Panc1 (cell line): ENCODE results near the gene TLCD1. TPM values are rescaled to one million over a fixed set of nuclear protein-coding genes. Genes with fewer than 3 reads are reported as not detected.

Experiments used
- ATAC-seq: fragments of 200-7000 bp; cut with Tn5 transposase; 2 replicates; pipeline ENCODE4 v1.9.1; 2020; ENCODE audit warnings: mild to moderate bottlenecking, moderate library complexity
- BruUV-seq: library from RNA; stranded (reverse); fragments of 400-500 nt; replicated peaks from 2 replicates; lab custom pipeline; 2021; lab: Mats Ljungman, UMichigan
- CTCF ChIA-PET: fragments of 300-600 bp; sonication (Branson Sonifier 250); formaldehyde crosslinking; loops from one replicate; lab custom pipeline; 2022; ENCODE audit warnings: antibody characterized with exemption; lab: Charles Lee
- POLR2A ChIA-PET: fragments of 300-600 bp; sonication (Branson Sonifier 250); formaldehyde crosslinking; loops from one replicate; lab custom pipeline; 2022; ENCODE audit warnings: antibody characterized with exemption; lab: Charles Lee
- DNase-seq: peaks from one replicate; pipeline ENCODE4 v3.0.0-alpha.2; 2010; ENCODE audit warnings: low read depth, low spot score
- H3K27ac ChIP-seq: 2 replicates; pipeline ENCODE4 v1.5.1; 2011; ENCODE audit warnings: mild to moderate bottlenecking, low read length, inconsistent platforms
- H3K27me3 ChIP-seq: fragments of 200-500 bp; sonication (Bioruptor generic); 2 replicates; pipeline ENCODE4 v1.6.0; 2014; ENCODE audit warnings: low read length, inconsistent platforms; ENCODE audit not compliant: control insufficient read depth, insufficient read depth
- H3K36me3 ChIP-seq: fragments of 200-500 bp; sonication (Bioruptor generic); 2 replicates; pipeline ENCODE4 v1.5.1; 2014; ENCODE audit warnings: inconsistent platforms, mild to moderate bottlenecking, low read length, moderate library complexity; ENCODE audit not compliant: control insufficient read depth, insufficient read depth
- H3K4me1 ChIP-seq: 2 replicates; pipeline ENCODE4 v1.5.1; 2011; ENCODE audit warnings: inconsistent platforms, mild to moderate bottlenecking, low read length, moderate library complexity; ENCODE audit not compliant: control insufficient read depth, insufficient read depth
- H3K4me3 ChIP-seq, 2 experiments: 2 replicates each; pipeline ENCODE4 v1.5.1; 2011 to 2012; ENCODE audit warnings: low read depth in 2 of 2, low read length in 2 of 2, mild to moderate bottlenecking in 2 of 2, inconsistent platforms in 1 of 2, moderate library complexity in 1 of 2
- H3K9me3 ChIP-seq: fragments of 200-500 bp; sonication (Bioruptor generic); 2 replicates; pipeline ENCODE4 v1.5.1; 2014; ENCODE audit warnings: low read depth, mild to moderate bottlenecking, inconsistent platforms, low read length, moderate library complexity; ENCODE audit not compliant: control insufficient read depth, insufficient read depth
- POLR2AphosphoS5 ChIP-seq: IDR thresholded peaks from 2 replicates; pipeline ENCODE4 v1.6.1; 2012; ENCODE audit warnings: mild to moderate bottlenecking, low read depth, low read length, moderate library complexity
- SIN3A ChIP-seq: IDR thresholded peaks from 2 replicates; pipeline ENCODE4 v1.6.1; 2012; ENCODE audit warnings: low read depth, mild to moderate bottlenecking, low read length, moderate library complexity, borderline replicate concordance; ENCODE audit not compliant: insufficient read depth
- TCF7L2 ChIP-seq: IDR thresholded peaks from 2 replicates; pipeline ENCODE4 v1.6.1; 2011; ENCODE audit warnings: mild to moderate bottlenecking, low read depth, low read length, inconsistent platforms
- in situ Hi-C: cut with HindIII; loops from 2 replicates; pipeline ENCODE4 v1.10.0; 2016; ENCODE audit warnings: low sequenced_read_pairs, low pct_unique_long_range_greater_than_20kb
- intact Hi-C: fragments of 100-400 bp; cut with micrococcal nuclease; formaldehyde crosslinking; loops from one replicate; pipeline ENCODE4 v1.10.0; 2022; ENCODE audit not compliant: unreplicated experiment
- total RNA-seq: library from RNA; stranded (reverse); gene quantifications from one replicate; pipeline ENCODE4 v1.2.1, GENCODE V29; 2021; ENCODE audit not compliant: unreplicated experiment
- TF ChIP-seq, protein P1 (sequence below), 2 experiments: IDR thresholded peaks; 2 replicates each; pipeline ENCODE4 v1.6.1; 2011 to 2012; ENCODE audit warnings: low read depth in 2 of 2, control low read depth in 1 of 2, low read length in 1 of 2, mild to moderate bottlenecking in 1 of 2, moderate library complexity in 1 of 2; ENCODE audit not compliant: insufficient read depth in 1 of 2
- TF ChIP-seq, protein P2 (sequence below): fragments of 450-650 bp; IDR thresholded peaks from 2 replicates; pipeline ENCODE4 v1.5.1; 2017; ENCODE audit warnings: mild to moderate bottlenecking

The TLCD1 gene
- total RNA-seq, 1 experiment from 2014 or later: 55.7 TPM

DNA sequence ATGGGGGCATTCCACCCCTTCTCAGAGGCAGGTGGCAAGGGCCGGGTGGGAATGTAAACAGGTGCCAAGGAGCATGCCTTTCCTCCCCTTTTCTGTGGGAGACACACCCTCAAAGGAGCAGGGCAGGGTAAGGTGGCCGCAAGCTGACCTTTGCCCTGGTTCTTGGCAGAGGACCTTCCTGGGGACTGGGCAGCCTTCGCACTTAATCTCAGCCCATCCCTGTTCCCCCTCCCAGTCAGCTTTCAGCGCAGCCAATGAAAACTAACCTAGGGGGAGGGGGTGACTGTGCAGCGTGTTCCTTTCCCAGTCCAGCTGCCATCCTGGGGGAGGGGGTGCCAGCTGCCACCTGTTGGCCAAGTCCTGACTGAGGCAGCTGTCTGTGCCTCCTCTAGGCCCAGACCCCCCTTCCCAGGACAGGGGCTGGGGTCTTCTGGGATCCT, 20.6 kb upstream of the TLCD1 start:
- TF ChIP-seq, protein P1, sequence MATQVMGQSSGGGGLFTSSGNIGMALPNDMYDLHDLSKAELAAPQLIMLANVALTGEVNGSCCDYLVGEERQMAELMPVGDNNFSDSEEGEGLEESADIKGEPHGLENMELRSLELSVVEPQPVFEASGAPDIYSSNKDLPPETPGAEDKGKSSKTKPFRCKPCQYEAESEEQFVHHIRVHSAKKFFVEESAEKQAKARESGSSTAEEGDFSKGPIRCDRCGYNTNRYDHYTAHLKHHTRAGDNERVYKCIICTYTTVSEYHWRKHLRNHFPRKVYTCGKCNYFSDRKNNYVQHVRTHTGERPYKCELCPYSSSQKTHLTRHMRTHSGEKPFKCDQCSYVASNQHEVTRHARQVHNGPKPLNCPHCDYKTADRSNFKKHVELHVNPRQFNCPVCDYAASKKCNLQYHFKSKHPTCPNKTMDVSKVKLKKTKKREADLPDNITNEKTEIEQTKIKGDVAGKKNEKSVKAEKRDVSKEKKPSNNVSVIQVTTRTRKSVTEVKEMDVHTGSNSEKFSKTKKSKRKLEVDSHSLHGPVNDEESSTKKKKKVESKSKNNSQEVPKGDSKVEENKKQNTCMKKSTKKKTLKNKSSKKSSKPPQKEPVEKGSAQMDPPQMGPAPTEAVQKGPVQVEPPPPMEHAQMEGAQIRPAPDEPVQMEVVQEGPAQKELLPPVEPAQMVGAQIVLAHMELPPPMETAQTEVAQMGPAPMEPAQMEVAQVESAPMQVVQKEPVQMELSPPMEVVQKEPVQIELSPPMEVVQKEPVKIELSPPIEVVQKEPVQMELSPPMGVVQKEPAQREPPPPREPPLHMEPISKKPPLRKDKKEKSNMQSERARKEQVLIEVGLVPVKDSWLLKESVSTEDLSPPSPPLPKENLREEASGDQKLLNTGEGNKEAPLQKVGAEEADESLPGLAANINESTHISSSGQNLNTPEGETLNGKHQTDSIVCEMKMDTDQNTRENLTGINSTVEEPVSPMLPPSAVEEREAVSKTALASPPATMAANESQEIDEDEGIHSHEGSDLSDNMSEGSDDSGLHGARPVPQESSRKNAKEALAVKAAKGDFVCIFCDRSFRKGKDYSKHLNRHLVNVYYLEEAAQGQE (IDR thresholded peaks at IDR 0.05; ENCODE audit: insufficient read depth in 1 of 2, low read depth in 2 of 2, low read length in 1 of 2): no peak
- TF ChIP-seq SIN3A (no peak), TCF7L2 (no peak), POLR2AphosphoS5 (no peak)
- TF ChIP-seq, protein P2, sequence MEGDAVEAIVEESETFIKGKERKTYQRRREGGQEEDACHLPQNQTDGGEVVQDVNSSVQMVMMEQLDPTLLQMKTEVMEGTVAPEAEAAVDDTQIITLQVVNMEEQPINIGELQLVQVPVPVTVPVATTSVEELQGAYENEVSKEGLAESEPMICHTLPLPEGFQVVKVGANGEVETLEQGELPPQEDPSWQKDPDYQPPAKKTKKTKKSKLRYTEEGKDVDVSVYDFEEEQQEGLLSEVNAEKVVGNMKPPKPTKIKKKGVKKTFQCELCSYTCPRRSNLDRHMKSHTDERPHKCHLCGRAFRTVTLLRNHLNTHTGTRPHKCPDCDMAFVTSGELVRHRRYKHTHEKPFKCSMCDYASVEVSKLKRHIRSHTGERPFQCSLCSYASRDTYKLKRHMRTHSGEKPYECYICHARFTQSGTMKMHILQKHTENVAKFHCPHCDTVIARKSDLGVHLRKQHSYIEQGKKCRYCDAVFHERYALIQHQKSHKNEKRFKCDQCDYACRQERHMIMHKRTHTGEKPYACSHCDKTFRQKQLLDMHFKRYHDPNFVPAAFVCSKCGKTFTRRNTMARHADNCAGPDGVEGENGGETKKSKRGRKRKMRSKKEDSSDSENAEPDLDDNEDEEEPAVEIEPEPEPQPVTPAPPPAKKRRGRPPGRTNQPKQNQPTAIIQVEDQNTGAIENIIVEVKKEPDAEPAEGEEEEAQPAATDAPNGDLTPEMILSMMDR: no peak
- ChIA-PET POLR2A (interaction anchor here (0.6 to 1.0 kb wide), 3 partner anchors 18 to 154 kb away, joined by 3 to 14 read pairs (median 3); partner anchors contain the start of gene NEK8), CTCF (interaction anchor here (0.6 to 8.4 kb wide), 2 partner anchors 19 to 97 kb away, joined by 3 to 123 read pairs; partner anchors contain the start of genes NEK8 and TLCD1)
- peak overlapping the region; percentile 99 for H3K27ac ChIP-seq
- H3K36me3 ChIP-seq: no peaks in the 10 kb centered on the region; the same call in none of the 2 replicates
- DNase-seq: no peak
- intact Hi-C loops (no loop called here), in situ Hi-C loops (no loop called here)
- ATAC-seq: no peak
- no peaks in the 10 kb centered on the region for H3K9me3 ChIP-seq
- BruUV-seq: no TSS peak
- H3K27me3 ChIP-seq: no peaks in the 10 kb centered on the region
- H3K4me1 ChIP-seq: peaks cover 60% of the 10 kb centered on the region
- peak overlapping the region; percentile 89 to 99 for H3K4me3 ChIP-seq

- no peaks in the 10 kb centered on the region for H3K9me3 ChIP-seq
- in situ Hi-C loops (no loop called here), intact Hi-C loops (no loop called here)
- ChIA-PET CTCF (interaction anchor here (8.4 kb wide), 1 partner anchor 18 kb away, joined by 123 read pairs; the partner anchor contains the start of genes NEK8 and TLCD1), POLR2A (interaction anchor here (0.6 to 1.8 kb wide), 4 partner anchors 17 to 155 kb away, joined by 3 to 14 read pairs (median 7); partner anchors contain the start of genes ERAL1 and NEK8)
- peak; percentile 12; the same call in 1 of the 2 replicates for ATAC-seq
- peak overlapping the region; percentile 99 for H3K27ac ChIP-seq
- no peak for DNase-seq
- H3K4me3 ChIP-seq: peak overlapping the region; percentile 89 to 99
- BruUV-seq: no TSS peak
- H3K36me3 ChIP-seq: no peaks in the 10 kb centered on the region; the same call in none of the 2 replicates
- TF ChIP-seq, protein P2: no peak
- TF ChIP-seq TCF7L2 (no peak), SIN3A (0 out of 2 replicates have a peak, but pooled peaks have one; percentile 34)
- H3K27me3 ChIP-seq: no peaks in the 10 kb centered on the region
- peaks cover 60% of the 10 kb centered on the region for H3K4me1 ChIP-seq
Observed at GRCh38 chr17:28745786-28746411, 19.9 kb upstream of the TLCD1 start.
